OCI-LY1 (cell line): ENCODE data around the gene ZNF282.

Experiments
- CTCF ChIP-seq: fragments of 200-600 bp; sonication (generic), shearing (Covaris generic); IDR thresholded peaks from 2 replicates; pipeline ENCODE4 v1.5.1; 2017; ENCODE audit warnings: mild to moderate bottlenecking, antibody characterized with exemption, low read length, moderate library complexity, mixed read lengths
- EZH2 ChIP-seq: fragments of 200-600 bp; sonication (generic), shearing (Covaris generic); IDR thresholded peaks from 2 replicates; pipeline ENCODE4 v1.8.0; 2017; ENCODE audit warnings: borderline replicate concordance, mixed run types, mild to moderate bottlenecking, antibody characterized with exemption, low read length, moderate library complexity, mixed read lengths

DNA sequence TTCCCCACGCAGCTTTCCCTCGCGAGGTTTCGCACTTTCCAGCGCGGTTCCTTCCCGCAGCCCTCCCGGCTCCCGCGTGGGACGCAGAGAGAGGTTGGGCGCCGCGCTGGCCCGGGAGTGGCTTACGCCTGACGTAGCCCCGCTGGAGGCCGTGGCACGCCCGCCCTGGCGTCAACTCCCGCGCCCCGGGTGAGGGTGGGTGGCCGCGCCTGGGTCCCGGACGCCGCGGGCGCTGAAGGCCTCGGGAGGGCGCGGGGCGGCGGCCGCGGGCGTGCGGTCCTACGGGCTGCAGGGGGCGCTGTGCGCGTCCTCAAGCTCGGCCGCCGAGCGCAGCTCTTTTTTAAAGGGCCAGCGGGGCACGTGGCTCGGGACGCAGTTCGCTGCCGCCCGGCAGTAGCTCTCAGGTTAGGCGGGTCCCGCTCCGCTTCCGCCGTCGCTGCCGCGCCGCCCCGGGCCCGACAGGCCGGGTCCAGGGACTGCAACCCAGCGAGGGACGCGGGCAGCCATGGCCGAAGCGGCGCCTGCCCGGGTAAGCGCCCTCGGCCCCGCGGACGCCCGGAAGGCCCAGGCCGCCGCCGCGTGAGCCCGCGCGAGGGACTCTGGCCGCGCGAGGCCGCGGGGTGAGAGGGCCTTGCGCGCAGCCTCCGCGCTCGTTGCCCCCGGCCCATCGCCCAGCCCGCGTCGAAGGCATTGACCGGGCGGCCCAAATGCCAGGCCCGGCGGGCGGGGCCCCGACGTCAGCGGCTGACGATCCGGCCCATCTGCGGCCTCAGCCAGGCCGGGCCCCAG is 66.7 kb downstream of the ZNF282 start, which contains the start of gene ZNF783:
- TF ChIP-seq CTCF: peak; percentile 77
- TF ChIP-seq EZH2: no peak
